ENCODE measurements around the gene PPP1R36.

- no peak for TF ChIP-seq CTCF (IDR thresholded peaks at IDR 0.05; ENCODE audit: extremely low read depth in 1 of 2, insufficient read depth in 1 of 2, low read depth in 1 of 2, low read length in 2 of 2)
- TF ChIP-seq EZH2 (IDR thresholded peaks at IDR 0.05; ENCODE audit: borderline replicate concordance, low read depth, low read length, severe bottlenecking), result no peak
- TF ChIP-seq JUN (IDR thresholded peaks at IDR 0.05; ENCODE audit: borderline replicate concordance, insufficient read depth, insufficient read length, low read depth), result no peak
- no peak for TF ChIP-seq POLR2A (IDR thresholded peaks at IDR 0.05; ENCODE audit: low read depth, low read length)
- TF ChIP-seq POLR2AphosphoS5 (IDR thresholded peaks at IDR 0.05; ENCODE audit: insufficient read depth, low read depth, low read length), result no peak
- no peak for TF ChIP-seq MAX (IDR thresholded peaks at IDR 0.05; ENCODE audit: insufficient read depth, insufficient read length)
- no peak for TF ChIP-seq FOS (IDR thresholded peaks at IDR 0.05; ENCODE audit: borderline replicate concordance, insufficient read depth, low read length)
- TF ChIP-seq MYC (IDR thresholded peaks at IDR 0.05; ENCODE audit: low read depth, low read length), result no peak
- no peak for TF ChIP-seq GATA2 (IDR thresholded peaks at IDR 0.05; ENCODE audit: insufficient read depth, insufficient read length, low read depth, low read length)
Observed at GRCh38 chr14:64556526-64556925, 6.8 kb downstream of the PPP1R36 start.
